HAP-1 (cell line): ENCODE results near the gene SSX2IP.
A peak's percentile ranks its signal among the peaks of the same experiment; 100 is the strongest.

Source experiments
- DNase-seq, 2 experiments: peaks; one replicate each; pipeline ENCODE4 v3.0.0-alpha.2; 2016 to 2020; ENCODE audit warnings: low spot score in 2 of 2
- H3K27me3 ChIP-seq: fragments of 250-450 bp; sonication (Bioruptor Pico); 2 replicates; pipeline ENCODE4 v1.5.1; 2020; ENCODE audit warnings: low read depth, mild to moderate bottlenecking, moderate library complexity
- H3K36me3 ChIP-seq: fragments of 250-450 bp; sonication (Bioruptor Pico); replicated peaks from 2 replicates; pipeline ENCODE4 v1.5.1; 2020; ENCODE audit warnings: mild to moderate bottlenecking
- H3K4me1 ChIP-seq: fragments of 250-450 bp; sonication (Bioruptor Pico); 2 replicates; pipeline ENCODE4 v1.5.1; 2020; ENCODE audit warnings: mild to moderate bottlenecking
- H3K4me3 ChIP-seq: fragments of 250-450 bp; sonication (Bioruptor Pico); 2 replicates; pipeline ENCODE4 v1.5.1; 2020; ENCODE audit warnings: mild to moderate bottlenecking, moderate library complexity
- H3K9me3 ChIP-seq: fragments of 250-450 bp; sonication (Bioruptor Pico); 2 replicates; pipeline ENCODE4 v1.5.1; 2020; ENCODE audit warnings: mild to moderate bottlenecking, moderate library complexity
- in situ Hi-C: fragments of 300-500 bp; cut with MboI; formaldehyde crosslinking; loops from 3 replicates; pipeline ENCODE4 v1.14.3; 2020; ENCODE audit warnings: low sequenced_read_pairs, inconsistent platforms, mixed read lengths

SSX2IP gene

DNA sequence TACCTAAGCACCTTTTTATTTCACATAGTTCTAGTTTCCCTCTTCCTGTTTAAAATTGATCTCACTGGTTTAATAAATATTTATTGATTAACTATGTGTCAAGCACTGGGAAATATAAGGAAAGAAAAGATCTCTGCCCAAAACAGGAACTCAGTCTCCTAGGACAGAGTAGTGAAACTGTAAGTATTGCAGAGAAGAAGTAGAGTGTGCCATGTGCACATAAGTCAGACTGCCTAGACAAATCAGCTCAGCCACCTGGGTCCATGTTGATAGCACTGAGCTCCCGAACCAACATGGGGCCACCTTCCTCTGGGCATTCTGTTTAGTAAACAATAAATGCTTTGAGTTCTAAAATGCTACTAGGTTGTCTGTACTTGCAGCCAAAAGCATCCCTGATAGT, 9.8 kb upstream of the SSX2IP start:
- in situ Hi-C loops = no loop called here
- no peaks in the 10 kb centered on the region for H3K27me3 ChIP-seq
- no peaks in the 10 kb centered on the region for H3K36me3 ChIP-seq
- H3K4me1 ChIP-seq = peaks cover 39% of the 10 kb centered on the region
- no peak overlapping the region for H3K4me3 ChIP-seq
- H3K9me3 ChIP-seq = no peaks in the 10 kb centered on the region
- DNase-seq = no peak

DNA sequence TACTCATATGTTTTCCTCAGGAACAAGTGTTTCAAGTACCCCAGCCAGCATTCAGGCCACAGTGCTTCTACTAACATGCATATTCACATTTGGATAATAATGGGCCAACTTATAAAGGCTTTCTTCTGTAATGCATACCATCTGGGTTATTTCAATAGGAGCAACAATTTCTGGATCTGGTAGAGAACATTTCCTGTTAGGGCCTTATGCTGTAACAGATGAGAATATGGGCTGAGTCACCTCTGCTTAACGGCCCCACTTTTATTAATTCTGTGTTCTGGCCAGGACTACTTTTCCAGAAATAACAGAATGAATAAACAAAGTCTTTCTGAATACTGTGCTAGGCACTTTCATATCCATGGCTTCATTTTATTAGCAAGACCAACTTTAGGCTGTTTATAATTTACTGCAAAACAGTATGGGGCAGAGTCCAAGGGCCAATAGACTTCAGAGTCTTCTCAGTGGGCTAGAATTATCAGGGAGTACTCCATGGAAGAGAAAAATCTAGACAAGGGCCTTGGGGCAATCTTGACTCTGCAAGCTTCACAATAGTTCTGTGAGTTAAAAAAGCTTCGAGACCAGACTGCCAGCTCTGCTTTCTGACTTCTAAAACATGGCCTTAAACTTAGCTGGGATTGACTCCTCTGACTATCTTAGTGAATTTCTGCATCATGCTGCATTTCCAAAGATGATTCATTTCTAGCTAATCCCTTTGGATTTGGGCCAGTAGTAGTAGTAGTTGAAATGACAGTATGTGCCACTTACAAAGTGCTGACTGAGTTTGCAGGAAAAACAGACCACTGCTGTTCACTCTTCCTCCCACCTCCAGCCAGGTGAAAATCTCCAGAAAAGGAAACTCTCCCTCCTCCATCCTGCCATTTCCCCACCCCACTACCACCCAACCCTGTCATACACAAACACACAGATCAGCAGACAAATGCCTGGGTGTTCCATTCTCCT, 8.2 kb upstream of the SSX2IP start:
- H3K36me3 ChIP-seq = no peaks in the 10 kb centered on the region
- peaks cover 39% of the 10 kb centered on the region for H3K4me1 ChIP-seq
- in situ Hi-C loops = no loop called here
- DNase-seq = peak; percentile 66 to 87
- no peak overlapping the region for H3K4me3 ChIP-seq
- H3K27me3 ChIP-seq = no peaks in the 10 kb centered on the region
- H3K9me3 ChIP-seq = no peaks in the 10 kb centered on the region

GRCh38 chr1:84693785-84694184, 3.5 kb upstream of the SSX2IP start:
- no peak overlapping the region for H3K4me3 ChIP-seq

DNA sequence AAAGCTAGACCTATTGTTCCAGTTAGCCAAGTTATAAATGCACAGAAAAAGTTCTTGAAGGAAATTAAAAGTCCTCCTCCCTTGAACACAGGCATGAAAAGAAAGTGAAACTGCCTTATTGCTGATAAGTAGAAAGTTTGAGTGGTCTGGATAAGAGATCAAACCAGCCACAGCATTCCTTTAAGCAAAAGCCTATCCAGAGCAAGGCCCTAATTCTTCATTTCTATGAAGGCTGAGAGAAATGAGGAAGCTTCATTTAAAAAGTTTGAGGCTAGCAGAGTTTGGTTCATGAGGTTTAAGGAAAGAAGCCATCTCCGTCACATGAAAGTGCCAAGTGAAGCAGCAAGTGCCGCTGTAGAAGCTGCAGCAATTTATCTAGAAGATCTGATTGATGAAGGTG, 2.7 kb upstream of the SSX2IP start:
- in situ Hi-C loops = no loop called here
- no peak for DNase-seq
- H3K36me3 ChIP-seq = no peaks in the 10 kb centered on the region
- H3K9me3 ChIP-seq = no peaks in the 10 kb centered on the region
- peaks cover 21% of the 10 kb centered on the region for H3K4me1 ChIP-seq
- H3K4me3 ChIP-seq = no peak overlapping the region
- no peaks in the 10 kb centered on the region for H3K27me3 ChIP-seq

More at GRCh38 chr1:84693785-84694184, 3.5 kb upstream of the SSX2IP start:
- Histone ChIP-seq H3K9me3 (no peaks in the 10 kb centered on the region), H3K36me3 (no peaks in the 10 kb centered on the region), H3K27me3 (no peaks in the 10 kb centered on the region), H3K4me1 (peaks cover 23% of the 10 kb centered on the region)
- in situ Hi-C loops = no loop called here
- DNase-seq = no peak

- H3K27me3 ChIP-seq = no peaks in the 10 kb centered on the region
- no peak overlapping the region for H3K4me3 ChIP-seq
- no peaks in the 10 kb centered on the region for H3K9me3 ChIP-seq
- H3K36me3 ChIP-seq = no peaks in the 10 kb centered on the region
- DNase-seq = no peak
- in situ Hi-C loops = no loop called here
- H3K4me1 ChIP-seq = peaks cover 17% of the 10 kb centered on the region
Observed at GRCh38 chr1:84692391-84692790, 2.1 kb upstream of the SSX2IP start.

DNA sequence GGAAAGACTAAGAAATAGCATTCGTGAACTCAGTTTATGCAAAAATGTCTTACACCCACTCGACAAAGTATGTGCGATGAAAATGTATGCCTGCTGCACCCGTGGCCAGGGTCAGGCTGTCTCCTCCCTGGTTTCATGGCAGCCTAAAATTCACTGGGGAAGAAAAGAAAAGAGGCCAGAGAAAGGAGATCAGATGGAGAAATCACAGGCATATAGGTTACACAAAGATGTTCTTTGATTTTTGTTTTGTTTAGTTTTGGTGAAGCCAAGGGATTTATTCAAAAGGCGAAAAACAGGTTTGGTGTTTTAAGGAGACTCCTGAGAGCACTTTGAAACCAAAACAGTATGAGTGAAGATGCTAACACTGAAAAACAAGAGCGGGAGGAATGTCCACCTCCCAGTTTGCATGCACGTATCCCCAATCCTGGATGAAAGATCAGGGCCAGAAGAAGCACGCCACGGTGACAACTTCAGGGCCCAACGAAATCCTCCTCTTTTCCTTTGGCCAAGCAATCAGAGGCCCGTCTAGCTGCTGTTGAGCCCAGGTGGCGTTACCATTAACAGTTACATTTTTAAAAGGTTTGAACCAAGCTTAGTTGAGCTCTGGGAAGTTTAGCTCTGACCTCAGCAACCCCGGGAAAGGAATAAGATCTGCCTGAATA, 992 bp upstream of the SSX2IP start:
- DNase-seq = no peak
- H3K27me3 ChIP-seq = no peaks in the 10 kb centered on the region
- H3K36me3 ChIP-seq = no peaks in the 10 kb centered on the region
- peak overlapping the region; percentile 65 for H3K4me3 ChIP-seq
- in situ Hi-C loops = no loop called here
- H3K9me3 ChIP-seq = no peaks in the 10 kb centered on the region
- peaks cover 17% of the 10 kb centered on the region for H3K4me1 ChIP-seq

GRCh38 chr1:84689514-84690396, 506 bp downstream of the SSX2IP start:
- in situ Hi-C loops = no loop called here
- DNase-seq = peak; percentile 25 to 71
- no peaks in the 10 kb centered on the region for H3K36me3 ChIP-seq

GRCh38 chr1:84688463-84689061, 1.7 kb downstream of the SSX2IP start:
- Histone ChIP-seq H3K9me3 (no peaks in the 10 kb centered on the region), H3K4me3 (peak overlapping the region; percentile 65), H3K27me3 (no peaks in the 10 kb centered on the region), H3K36me3 (no peaks in the 10 kb centered on the region), H3K4me1 (peaks cover 17% of the 10 kb centered on the region)
- in situ Hi-C loops = no loop called here
- no peak for DNase-seq

More at GRCh38 chr1:84689514-84690396, 506 bp downstream of the SSX2IP start:
- Histone ChIP-seq H3K9me3 (no peaks in the 10 kb centered on the region), H3K4me3 (peak overlapping the region; percentile 65), H3K4me1 (peaks cover 17% of the 10 kb centered on the region), H3K27me3 (no peaks in the 10 kb centered on the region)

DNA sequence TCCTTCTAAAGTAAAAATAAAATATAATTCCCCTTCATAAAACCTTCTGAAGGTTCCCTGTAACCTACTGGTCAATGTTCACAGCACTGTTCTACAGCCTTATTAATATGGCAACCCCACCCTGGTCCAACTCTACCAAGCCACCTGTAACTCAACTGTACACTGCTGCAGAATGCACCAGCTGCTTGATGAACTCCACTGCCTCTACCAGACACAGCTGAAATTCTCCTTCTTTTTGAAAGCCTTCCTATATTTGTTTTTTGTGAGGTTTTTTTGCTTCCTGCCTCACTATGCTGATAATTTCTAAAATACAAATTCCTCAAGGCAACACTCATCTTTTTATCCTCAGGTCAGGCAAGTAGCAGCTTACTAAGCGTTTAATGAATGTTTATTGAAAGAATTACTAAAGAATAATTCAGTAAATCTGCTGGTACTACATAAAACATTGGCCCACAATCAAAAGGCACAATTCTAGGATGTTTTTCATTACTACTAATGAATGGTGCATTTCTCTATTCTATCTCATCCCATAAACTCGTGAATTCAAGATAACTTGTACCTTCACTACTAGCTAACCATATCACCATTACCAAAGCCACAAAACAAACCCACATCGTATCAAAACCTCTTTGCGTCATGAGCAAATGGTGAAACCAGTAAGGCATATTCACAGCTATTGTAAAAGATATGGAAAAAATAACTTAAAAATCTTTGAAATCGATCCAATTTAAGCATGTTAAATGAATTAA, 2.4 kb downstream of the SSX2IP start:
- no peak for DNase-seq
- peaks cover 17% of the 10 kb centered on the region for H3K4me1 ChIP-seq
- no peaks in the 10 kb centered on the region for H3K36me3 ChIP-seq
- in situ Hi-C loops = no loop called here
- H3K27me3 ChIP-seq = no peaks in the 10 kb centered on the region
- no peaks in the 10 kb centered on the region for H3K9me3 ChIP-seq
- no peak overlapping the region for H3K4me3 ChIP-seq

- H3K36me3 ChIP-seq = no peaks in the 10 kb centered on the region
- H3K27me3 ChIP-seq = no peaks in the 10 kb centered on the region
- H3K4me3 ChIP-seq = no peak overlapping the region
- H3K9me3 ChIP-seq = no peaks in the 10 kb centered on the region
- no peak for DNase-seq
- peaks cover 15% of the 10 kb centered on the region for H3K4me1 ChIP-seq
- in situ Hi-C loops = no loop called here
Observed at GRCh38 chr1:84686223-84686622, 4.0 kb downstream of the SSX2IP start.

- Histone ChIP-seq H3K9me3 (no peaks in the 10 kb centered on the region), H3K27me3 (no peaks in the 10 kb centered on the region), H3K4me1 (peaks cover 6% of the 10 kb centered on the region; the same call in 1 of the 2 replicates), H3K36me3 (no peaks in the 10 kb centered on the region), H3K4me3 (no peak overlapping the region)
- no peak for DNase-seq
- in situ Hi-C loops = no loop called here
Observed at GRCh38 chr1:84683508-84683907, 6.8 kb downstream of the SSX2IP start.

DNA sequence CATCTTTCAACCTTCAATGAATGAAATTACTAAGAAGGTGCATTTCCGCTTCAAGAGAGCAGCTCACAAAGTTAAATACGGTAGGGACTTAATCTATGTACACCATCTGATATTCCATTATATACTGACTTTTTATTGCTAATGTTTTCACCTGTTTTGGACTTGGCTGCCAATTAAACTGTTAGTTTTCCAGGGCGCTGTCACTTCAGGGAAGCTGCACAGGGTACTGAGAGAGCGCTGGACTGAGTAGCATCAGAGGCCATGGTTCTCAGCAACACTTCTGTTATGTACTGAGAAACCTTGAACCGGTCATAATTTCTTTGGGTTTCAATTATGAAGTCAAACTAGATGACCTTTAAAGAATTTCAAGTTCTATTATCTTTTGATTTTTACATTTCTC, 8.2 kb downstream of the SSX2IP start:
- in situ Hi-C loops = no loop called here
- H3K4me1 ChIP-seq = no peaks in the 10 kb centered on the region
- H3K9me3 ChIP-seq = no peaks in the 10 kb centered on the region

More for the DNA sequence above, 8.2 kb downstream of the SSX2IP start:
- H3K4me3 ChIP-seq = no peak overlapping the region
- no peaks in the 10 kb centered on the region for H3K27me3 ChIP-seq
- no peaks in the 10 kb centered on the region for H3K36me3 ChIP-seq
- DNase-seq = no peak
